HEK293 (cell line): Measurements from ENCODE around the gene BAHD1.

Experiments used
- KLF16 ChIP-seq: fragments of 450-650 bp; formaldehyde crosslinking; IDR thresholded peaks from 2 replicates; pipeline ENCODE4 v1.5.1; 2017; ENCODE audit warnings: missing biosample characterization, missing genetic modification characterization
- ZNF501 ChIP-seq: fragments of 450-650 bp; formaldehyde crosslinking; IDR thresholded peaks from 2 replicates; pipeline ENCODE4 v1.5.1; 2016; ENCODE audit warnings: missing biosample characterization, missing genetic modification characterization
- ZNF776 ChIP-seq: fragments of 450-650 bp; formaldehyde crosslinking; IDR thresholded peaks from 2 replicates; pipeline ENCODE4 v1.5.0; 2017; ENCODE audit warnings: missing biosample characterization, missing genetic modification characterization, borderline replicate concordance

Gene BAHD1

GRCh38 chr15:40516322-40516721 is 75.6 kb downstream of the BAHD1 start (continued):
- no peak for TF ChIP-seq ZNF776 (tag by site-specific recombination)
- TF ChIP-seq ZNF501 = no peak
- TF ChIP-seq KLF16 = no peak
